ENCODE results near the gene ZNF235. TPM values are rescaled to one million over a fixed set of nuclear protein-coding genes. Genes with fewer than 3 reads are reported as not detected.

ZNF235 gene
- total and polyA plus RNA-seq, 2 donors (not counting 3 experiments of a cell fraction or from before 2014, with no cell fraction given): 2.0 to 5.2 TPM

DNA sequence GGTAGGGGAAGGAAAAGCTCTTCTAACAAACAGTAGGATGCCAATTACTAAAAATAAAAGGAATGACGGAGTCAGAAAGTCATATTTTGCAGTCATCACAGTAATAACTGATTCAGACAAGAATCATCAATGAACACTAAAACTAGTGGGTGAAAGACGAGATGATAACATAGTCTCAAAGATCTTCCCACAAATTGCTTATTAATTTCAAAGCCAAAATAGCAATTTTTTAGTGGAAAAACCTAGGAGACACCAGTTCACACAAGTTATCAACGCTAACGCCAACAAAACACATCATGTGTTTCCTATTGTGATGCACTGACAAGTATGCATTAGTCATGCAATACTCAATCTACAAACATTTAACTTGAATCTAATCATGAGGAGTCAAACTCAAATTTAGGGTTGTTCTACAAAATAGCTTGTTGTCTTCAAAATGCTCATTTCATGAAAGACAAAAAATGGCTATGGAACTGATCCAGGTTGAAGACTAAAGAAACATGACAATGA, 26.6 kb downstream of the ZNF235 start:
- no peaks in the 10 kb centered on the region for H3K79me2 ChIP-seq (ENCODE audit: control insufficient read depth, insufficient read depth, low read length)
- BruUV-seq (replicated peaks): no TSS peak
- no peak overlapping the region for H2AFZ ChIP-seq (ENCODE audit: low read depth, low read length)
- no peaks in the 10 kb centered on the region for H4K20me1 ChIP-seq (replicated peaks; ENCODE audit: control insufficient read depth, extremely low read depth, insufficient read depth, low read length)
- no peaks in the 10 kb centered on the region for H3K4me1 ChIP-seq (ENCODE audit: control insufficient read depth, extremely low read depth, insufficient read depth, low read length)
- ChIA-PET CTCF (no interaction called here), POLR2A (no interaction called here)
- H3K9me1 ChIP-seq (replicated peaks; ENCODE audit: control insufficient read depth, extremely low read depth, insufficient read depth, low read length): no peaks in the 10 kb centered on the region
- H3K27ac ChIP-seq (ENCODE audit: insufficient read depth, low read depth, low read length): no peak overlapping the region
- H3K9me3 ChIP-seq (replicated peaks; ENCODE audit: control insufficient read depth, insufficient read depth, low read length): no peaks in the 10 kb centered on the region
- FAIRE-seq (no peak), DNase-seq (ENCODE audit: low read depth, low spot score) (no peak)
- TF ChIP-seq POLR2AphosphoS5 (IDR thresholded peaks at IDR 0.05; ENCODE audit: insufficient read depth, low read depth, low read length) (no peak), FOS (IDR thresholded peaks at IDR 0.05; ENCODE audit: borderline replicate concordance, insufficient read depth, low read length) (no peak)
- no peak overlapping the region for H3K9ac ChIP-seq (replicated peaks; ENCODE audit: extremely low read depth, insufficient read depth, low read length)
- H3K27me3 ChIP-seq (ENCODE audit: control insufficient read depth in 2 of 2, insufficient read depth in 2 of 2, low read length in 2 of 2): no peaks in the 10 kb centered on the region
- no peaks in the 10 kb centered on the region for H3K36me3 ChIP-seq (ENCODE audit: control insufficient read depth in 2 of 2, extremely low read depth in 1 of 2, insufficient read depth in 2 of 2, low read length in 2 of 2)
- dilution Hi-C loops (cut with MboI; ENCODE audit: extremely low pct_ligation_motif_present, low sequenced_read_pairs) (no loop called here), intact Hi-C loops (cut with micrococcal nuclease) (no loop called here)
- no peak overlapping the region for H3K4me3 ChIP-seq (replicated peaks in 1 of 3; ENCODE audit: insufficient read depth in 1 of 3, low read depth in 1 of 3, low read length in 3 of 3)
- no peak overlapping the region for H3K4me2 ChIP-seq (ENCODE audit: insufficient read depth, low read length)

DNA sequence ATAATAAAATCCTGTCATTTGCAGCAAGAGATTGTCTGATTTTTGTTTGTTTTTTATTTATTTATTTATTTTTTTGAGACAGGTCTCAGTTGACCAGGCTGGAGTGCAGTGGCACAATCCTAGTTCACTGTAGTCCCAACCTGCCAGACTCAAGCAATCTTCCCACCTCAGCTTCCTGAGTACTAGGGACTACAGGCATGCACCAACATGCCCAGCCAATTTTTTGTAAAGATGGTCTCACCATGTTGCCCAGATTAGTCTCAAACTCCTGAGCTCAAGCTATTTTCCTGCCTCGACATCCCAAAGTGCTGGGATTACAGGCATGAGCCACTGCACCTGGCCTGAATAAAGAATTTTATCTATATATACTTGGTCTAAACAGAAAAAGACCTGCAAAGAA, 27.5 kb downstream of the ZNF235 start:
- Histone ChIP-seq H3K27me3 (ENCODE audit: control insufficient read depth in 2 of 2, insufficient read depth in 2 of 2, low read length in 2 of 2) (no peaks in the 10 kb centered on the region), H3K4me2 (ENCODE audit: insufficient read depth, low read length) (no peak overlapping the region), H4K20me1 (replicated peaks; ENCODE audit: control insufficient read depth, extremely low read depth, insufficient read depth, low read length) (no peaks in the 10 kb centered on the region), H3K4me1 (ENCODE audit: control insufficient read depth, extremely low read depth, insufficient read depth, low read length) (no peaks in the 10 kb centered on the region), H3K9me3 (replicated peaks; ENCODE audit: control insufficient read depth, insufficient read depth, low read length) (no peaks in the 10 kb centered on the region), H3K4me3 (replicated peaks in 1 of 3; ENCODE audit: insufficient read depth in 1 of 3, low read depth in 1 of 3, low read length in 3 of 3) (no peak overlapping the region), H3K27ac (ENCODE audit: insufficient read depth, low read depth, low read length) (no peak overlapping the region), H3K36me3 (ENCODE audit: control insufficient read depth in 2 of 2, extremely low read depth in 1 of 2, insufficient read depth in 2 of 2, low read length in 2 of 2) (no peaks in the 10 kb centered on the region), H3K9ac (replicated peaks; ENCODE audit: extremely low read depth, insufficient read depth, low read length) (no peak overlapping the region), H3K9me1 (replicated peaks; ENCODE audit: control insufficient read depth, extremely low read depth, insufficient read depth, low read length) (no peaks in the 10 kb centered on the region), H2AFZ (ENCODE audit: low read depth, low read length) (no peak overlapping the region), H3K79me2 (ENCODE audit: control insufficient read depth, insufficient read depth, low read length) (no peaks in the 10 kb centered on the region)
- FAIRE-seq: no peak
- no peak for DNase-seq (ENCODE audit: low read depth, low spot score)
- POLR2A ChIA-PET: no interaction called here
- CTCF ChIA-PET: no interaction called here
- BruUV-seq (replicated peaks): no TSS peak
- TF ChIP-seq, protein P1, sequence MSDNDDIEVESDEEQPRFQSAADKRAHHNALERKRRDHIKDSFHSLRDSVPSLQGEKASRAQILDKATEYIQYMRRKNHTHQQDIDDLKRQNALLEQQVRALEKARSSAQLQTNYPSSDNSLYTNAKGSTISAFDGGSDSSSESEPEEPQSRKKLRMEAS (IDR thresholded peaks at IDR 0.05; ENCODE audit: insufficient read depth, insufficient read length): no peak
- no peak for TF ChIP-seq CTCF (IDR thresholded peaks at IDR 0.05; ENCODE audit: extremely low read depth in 1 of 2, insufficient read depth in 1 of 2, low read depth in 1 of 2, low read length in 2 of 2)
- no peak for TF ChIP-seq POLR2AphosphoS5 (IDR thresholded peaks at IDR 0.05; ENCODE audit: insufficient read depth, low read depth, low read length)
- no peak for TF ChIP-seq GATA2 (IDR thresholded peaks at IDR 0.05; ENCODE audit: insufficient read depth, insufficient read length, low read depth, low read length)
- TF ChIP-seq FOS (IDR thresholded peaks at IDR 0.05; ENCODE audit: borderline replicate concordance, insufficient read depth, low read length): no peak
- TF ChIP-seq EZH2 (IDR thresholded peaks at IDR 0.05; ENCODE audit: borderline replicate concordance, low read depth, low read length, severe bottlenecking): no peak
- TF ChIP-seq POLR2A (IDR thresholded peaks at IDR 0.05; ENCODE audit: low read depth, low read length): no peak
- no peak for TF ChIP-seq MYC (IDR thresholded peaks at IDR 0.05; ENCODE audit: low read depth, low read length)
- TF ChIP-seq JUN (IDR thresholded peaks at IDR 0.05; ENCODE audit: borderline replicate concordance, insufficient read depth, insufficient read length, low read depth): no peak
- dilution Hi-C loops (cut with MboI; ENCODE audit: extremely low pct_ligation_motif_present, low sequenced_read_pairs) (no loop called here), intact Hi-C loops (cut with micrococcal nuclease) (no loop called here)

Data from endothelial cell of umbilical vein (primary cell).